Peyer's patch (tissue), 4 donors: Measurements from ENCODE around the gene P3H4.

Experiments used
- POLR2A ChIP-seq, 2 donors: fragments of 450-650 bp; IDR thresholded peaks; one replicate each; pipeline ENCODE4 v1.5.1; 2017; ENCODE audit warnings: antibody characterized with exemption in 2 of 2, mild to moderate bottlenecking in 2 of 2, moderate library complexity in 2 of 2
- TF ChIP-seq, protein P1 (sequence below), 6 experiments: fragments of 450-650 bp in 4 of 6; fragments of 200-600 bp in 2 of 6; sonication (generic) in 1 of 6; IDR thresholded peaks; one replicate each; pipeline ENCODE4 v1.5.1; 2017 to 2019; ENCODE audit warnings: antibody characterized with exemption in 6 of 6, mild to moderate bottlenecking in 3 of 6, moderate library complexity in 1 of 6

DNA sequence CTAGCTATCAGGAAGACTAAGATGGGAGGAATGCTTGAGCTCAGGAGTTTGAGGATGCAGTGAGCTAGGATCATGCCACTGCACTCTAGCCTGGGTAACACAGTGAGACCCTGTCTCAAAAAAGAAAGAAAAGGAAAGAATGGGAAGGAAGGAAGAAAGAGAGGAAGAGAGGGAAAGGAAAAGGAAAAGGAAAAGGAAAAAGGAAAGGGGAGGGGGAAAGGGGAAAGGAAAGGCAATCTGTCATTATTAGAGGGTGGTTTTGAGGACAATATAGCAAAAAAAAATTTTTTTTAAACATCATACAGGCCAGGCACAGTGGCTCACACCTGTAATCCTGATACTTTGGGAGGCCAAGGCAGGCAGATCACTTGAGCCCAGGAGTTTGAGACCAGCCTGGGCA lies 45.6 kb downstream of the P3H4 start:
- TF ChIP-seq, protein P1, sequence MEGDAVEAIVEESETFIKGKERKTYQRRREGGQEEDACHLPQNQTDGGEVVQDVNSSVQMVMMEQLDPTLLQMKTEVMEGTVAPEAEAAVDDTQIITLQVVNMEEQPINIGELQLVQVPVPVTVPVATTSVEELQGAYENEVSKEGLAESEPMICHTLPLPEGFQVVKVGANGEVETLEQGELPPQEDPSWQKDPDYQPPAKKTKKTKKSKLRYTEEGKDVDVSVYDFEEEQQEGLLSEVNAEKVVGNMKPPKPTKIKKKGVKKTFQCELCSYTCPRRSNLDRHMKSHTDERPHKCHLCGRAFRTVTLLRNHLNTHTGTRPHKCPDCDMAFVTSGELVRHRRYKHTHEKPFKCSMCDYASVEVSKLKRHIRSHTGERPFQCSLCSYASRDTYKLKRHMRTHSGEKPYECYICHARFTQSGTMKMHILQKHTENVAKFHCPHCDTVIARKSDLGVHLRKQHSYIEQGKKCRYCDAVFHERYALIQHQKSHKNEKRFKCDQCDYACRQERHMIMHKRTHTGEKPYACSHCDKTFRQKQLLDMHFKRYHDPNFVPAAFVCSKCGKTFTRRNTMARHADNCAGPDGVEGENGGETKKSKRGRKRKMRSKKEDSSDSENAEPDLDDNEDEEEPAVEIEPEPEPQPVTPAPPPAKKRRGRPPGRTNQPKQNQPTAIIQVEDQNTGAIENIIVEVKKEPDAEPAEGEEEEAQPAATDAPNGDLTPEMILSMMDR (IDR thresholded peaks at IDR 0.05), result no peak
- no peak for TF ChIP-seq POLR2A (IDR thresholded peaks at IDR 0.05)
